Kidney tubule cell (primary cell): ENCODE measurements around the gene RCN2.
"Not testable (repeated sequence)": the region's sequence is repeated elsewhere in the genome, so short reads cannot be mapped to it uniquely, and the experiment has no call there.

Experiments used
- DNase-seq: peaks from one replicate; pipeline ENCODE4 v3.0.0-alpha.2; 2018; ENCODE audit warnings: low spot score

The RCN2 gene

GRCh38 chr15:76932135-76932966, 802 bp downstream of the RCN2 start:
- peak; percentile 6 for DNase-seq

GRCh38 chr15:76935620-76936019, 4.1 kb downstream of the RCN2 start:
- peak; percentile 86 for DNase-seq

GRCh38 chr15:76936671-76937070, 5.1 kb downstream of the RCN2 start:
- DNase-seq = peak; percentile 39

- no peak for DNase-seq
These were observed 7.2 kb downstream of the RCN2 start for GRCh38 chr15:76938752-76939151.

GRCh38 chr15:76939715-76940114, 8.2 kb downstream of the RCN2 start:
- no peak for DNase-seq

GRCh38 chr15:76941636-76942035, 10.1 kb downstream of the RCN2 start:
- no peak for DNase-seq

GRCh38 chr15:76942331-76942730, 10.8 kb downstream of the RCN2 start:
- DNase-seq = no peak

- DNase-seq = no peak
These were observed 14.0 kb downstream of the RCN2 start for GRCh38 chr15:76945494-76946093.

GRCh38 chr15:76947454-76947853, 15.9 kb downstream of the RCN2 start:
- DNase-seq = no peak

- DNase-seq = peak; percentile 4
These were observed 19.7 kb downstream of the RCN2 start for GRCh38 chr15:76951220-76951619.

- no peak for DNase-seq
These were observed 22.4 kb downstream of the RCN2 start for GRCh38 chr15:76953913-76954312.

GRCh38 chr15:76954744-76955143, 23.2 kb downstream of the RCN2 start:
- DNase-seq = peak; percentile 4

- DNase-seq = no peak
These were observed 29.9 kb downstream of the RCN2 start for GRCh38 chr15:76961268-76962011.

GRCh38 chr15:76962337-76963013, 30.9 kb downstream of the RCN2 start:
- DNase-seq = no peak

- peak; percentile 26 for DNase-seq
These were observed 32.0 kb downstream of the RCN2 start for GRCh38 chr15:76963596-76963995.

- DNase-seq = peak; percentile 41
These were observed 32.6 kb downstream of the RCN2 start for GRCh38 chr15:76964157-76964556.

GRCh38 chr15:76966051-76966450, 34.5 kb downstream of the RCN2 start:
- not testable (repeated sequence) for DNase-seq

GRCh38 chr15:76967067-76967466, 35.5 kb downstream of the RCN2 start:
- DNase-seq = no peak

GRCh38 chr15:76968306-76968705, 36.8 kb downstream of the RCN2 start:
- peak; percentile 56 for DNase-seq

GRCh38 chr15:76972389-76973361, 41.1 kb downstream of the RCN2 start:
- no peak for DNase-seq

- no peak for DNase-seq
These were observed 41.8 kb downstream of the RCN2 start for GRCh38 chr15:76973362-76973743.
